ENCODE data around the gene ABHD16A. TPM values are rescaled to one million over a fixed set of nuclear protein-coding genes. Genes with fewer than 3 reads are reported as not detected.

ABHD16A gene
- total RNA-seq, 1 experiment from 2014 or later, result 89.9 TPM

DNA sequence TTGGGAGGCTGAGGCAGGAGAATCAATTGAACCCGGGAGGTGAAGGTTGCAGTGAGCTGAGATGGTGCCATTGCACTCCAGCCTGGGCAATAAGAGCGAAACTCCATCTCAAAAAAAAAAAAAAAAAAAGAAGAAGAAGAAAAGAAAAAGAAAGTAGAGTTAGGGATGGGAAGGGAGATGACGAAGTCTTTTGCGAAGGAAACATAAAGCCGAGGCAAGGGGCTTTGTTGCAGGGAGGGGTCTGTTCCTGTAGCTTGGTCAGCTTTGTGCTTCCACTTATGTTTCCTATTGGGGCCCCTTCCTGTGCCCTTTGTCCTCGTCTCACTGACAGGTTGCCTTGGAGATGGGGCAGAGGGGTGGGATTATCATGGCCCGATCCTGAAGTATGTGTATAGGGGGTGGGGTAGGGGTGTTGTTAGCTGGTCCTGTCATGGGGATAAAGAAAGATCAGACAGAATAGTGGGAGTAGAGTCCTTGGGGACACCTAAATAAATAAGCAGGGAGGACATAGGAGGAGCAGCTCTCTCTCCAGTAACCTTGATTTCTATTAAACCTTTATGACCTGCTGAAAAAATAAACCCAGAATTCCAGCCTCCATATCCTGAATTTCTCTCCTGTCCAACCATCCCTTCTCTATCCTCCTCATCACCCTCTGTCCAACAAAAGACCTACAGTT, 34.3 kb upstream of the ABHD16A start:
- H3K27me3 Mint-ChIP-seq (ENCODE audit: unreplicated experiment), result no peaks in the 10 kb centered on the region
- no TSS peak for BruUV-seq (replicated peaks)
- H3K27ac Mint-ChIP-seq (ENCODE audit: unreplicated experiment), result peak overlapping the region; percentile 94
- TF ChIP-seq, protein P1, sequence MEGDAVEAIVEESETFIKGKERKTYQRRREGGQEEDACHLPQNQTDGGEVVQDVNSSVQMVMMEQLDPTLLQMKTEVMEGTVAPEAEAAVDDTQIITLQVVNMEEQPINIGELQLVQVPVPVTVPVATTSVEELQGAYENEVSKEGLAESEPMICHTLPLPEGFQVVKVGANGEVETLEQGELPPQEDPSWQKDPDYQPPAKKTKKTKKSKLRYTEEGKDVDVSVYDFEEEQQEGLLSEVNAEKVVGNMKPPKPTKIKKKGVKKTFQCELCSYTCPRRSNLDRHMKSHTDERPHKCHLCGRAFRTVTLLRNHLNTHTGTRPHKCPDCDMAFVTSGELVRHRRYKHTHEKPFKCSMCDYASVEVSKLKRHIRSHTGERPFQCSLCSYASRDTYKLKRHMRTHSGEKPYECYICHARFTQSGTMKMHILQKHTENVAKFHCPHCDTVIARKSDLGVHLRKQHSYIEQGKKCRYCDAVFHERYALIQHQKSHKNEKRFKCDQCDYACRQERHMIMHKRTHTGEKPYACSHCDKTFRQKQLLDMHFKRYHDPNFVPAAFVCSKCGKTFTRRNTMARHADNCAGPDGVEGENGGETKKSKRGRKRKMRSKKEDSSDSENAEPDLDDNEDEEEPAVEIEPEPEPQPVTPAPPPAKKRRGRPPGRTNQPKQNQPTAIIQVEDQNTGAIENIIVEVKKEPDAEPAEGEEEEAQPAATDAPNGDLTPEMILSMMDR (IDR thresholded peaks at IDR 0.05; ENCODE audit: unreplicated experiment), result no peak
- H3K36me3 Mint-ChIP-seq (ENCODE audit: insufficient read depth, unreplicated experiment), result peaks cover 96% of the 10 kb centered on the region
- intact Hi-C loops (cut with micrococcal nuclease; ENCODE audit: unreplicated experiment), result loop anchor here (5.0 kb wide), 1 partner anchor 35 kb away; the partner anchor contains the start of gene ABHD16A
- peaks cover 65% of the 10 kb centered on the region for H3K4me1 Mint-ChIP-seq (ENCODE audit: low read depth, unreplicated experiment)
- peak; percentile 54 for DNase-seq
- peak overlapping the region; percentile 98 for H3K4me3 Mint-ChIP-seq (ENCODE audit: low read depth, unreplicated experiment)
- no peaks in the 10 kb centered on the region for H3K9me3 Mint-ChIP-seq (ENCODE audit: low read depth, unreplicated experiment)
- CTCF ChIA-PET, result interaction anchor here (0.7 to 4.8 kb wide), 16 partner anchors 7 to 196 kb away, joined by 3 to 49 read pairs (median 6); partner anchors contain the start of genes BAG6, C6orf47, DDAH2 and DDX39B

DNA sequence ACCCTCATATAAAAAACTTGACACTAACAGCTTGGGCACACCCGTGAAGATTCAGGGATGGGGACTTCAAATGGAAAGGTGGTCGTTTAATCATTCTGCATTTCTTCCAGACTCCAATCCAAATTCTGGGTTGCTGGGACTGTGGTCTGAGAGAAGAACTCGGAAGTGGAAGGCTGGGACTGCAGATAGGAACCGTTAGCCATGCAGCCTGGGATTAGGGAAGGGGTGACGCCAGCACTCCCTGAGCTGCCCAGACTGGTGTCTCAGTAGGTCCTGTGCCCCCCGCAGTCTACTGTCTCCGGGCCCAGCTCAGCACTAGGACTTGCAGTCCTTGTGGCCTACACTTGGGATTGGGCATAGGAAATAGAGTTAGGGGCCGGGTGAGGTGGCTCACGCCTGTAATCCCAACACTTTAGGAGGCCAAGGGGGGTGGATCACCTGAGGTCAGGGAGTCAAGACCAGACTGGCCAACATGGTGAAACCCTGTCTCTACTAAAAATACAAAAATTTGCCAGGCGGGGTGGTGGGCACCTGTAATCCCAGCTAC, 33.7 kb upstream of the ABHD16A start:
- H3K9me3 Mint-ChIP-seq (ENCODE audit: low read depth, unreplicated experiment), result no peaks in the 10 kb centered on the region
- peak overlapping the region; percentile 98 for H3K4me3 Mint-ChIP-seq (ENCODE audit: low read depth, unreplicated experiment)
- intact Hi-C loops (cut with micrococcal nuclease; ENCODE audit: unreplicated experiment), result loop anchor here (5.0 kb wide), 1 partner anchor 35 kb away; the partner anchor contains the start of gene ABHD16A
- no peaks in the 10 kb centered on the region for H3K27me3 Mint-ChIP-seq (ENCODE audit: unreplicated experiment)
- CTCF ChIA-PET, result interaction anchor here (0.6 to 3.4 kb wide), 9 partner anchors 33 to 196 kb away, joined by 3 to 16 read pairs (median 4); partner anchors contain the start of genes BAG6, DDX39B and LSM2
- DNase-seq, result no peak
- TF ChIP-seq, protein P1 (IDR thresholded peaks at IDR 0.05; ENCODE audit: unreplicated experiment), result no peak
- H3K27ac Mint-ChIP-seq (ENCODE audit: unreplicated experiment), result peak overlapping the region; percentile 94
- no TSS peak for BruUV-seq (replicated peaks)
- peaks cover 63% of the 10 kb centered on the region for H3K4me1 Mint-ChIP-seq (ENCODE audit: low read depth, unreplicated experiment)
- H3K36me3 Mint-ChIP-seq (ENCODE audit: insufficient read depth, unreplicated experiment), result peaks cover 99% of the 10 kb centered on the region

DNA sequence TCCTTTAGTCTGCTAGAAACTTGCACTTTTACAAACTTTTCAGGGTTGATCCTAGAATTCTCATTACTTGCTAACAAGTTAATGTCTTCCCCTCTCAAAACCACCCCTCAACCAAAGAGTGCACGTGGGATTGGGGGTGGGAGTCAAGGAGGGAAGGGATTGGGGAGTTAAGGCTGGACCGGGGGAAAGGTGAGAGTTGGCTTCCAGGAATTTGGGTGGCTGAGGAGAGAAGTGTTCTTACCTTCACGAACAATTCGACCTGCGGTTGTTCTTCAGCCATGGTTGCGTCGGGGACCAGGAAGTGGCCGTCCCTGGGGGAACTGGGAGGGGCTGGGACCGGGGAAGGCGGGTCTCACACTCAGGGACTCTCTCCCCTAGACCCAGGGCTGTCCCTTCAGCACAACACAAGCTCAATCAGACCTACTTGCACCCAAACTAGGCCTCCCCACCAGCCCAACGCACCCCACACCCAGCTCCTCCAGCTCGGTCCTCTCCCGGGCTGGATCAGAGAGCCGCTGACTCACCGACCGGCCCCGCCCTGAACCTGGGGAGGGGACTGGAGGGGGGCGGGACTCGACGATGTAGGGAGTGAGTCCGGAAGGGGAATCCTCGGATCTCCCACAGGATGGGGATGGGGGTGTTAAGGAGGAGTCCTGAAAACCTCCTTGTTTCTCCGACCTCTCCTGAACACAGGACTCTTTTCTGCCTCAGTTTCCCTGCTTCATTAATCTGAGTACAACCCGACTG, 33.1 kb upstream of the ABHD16A start, which contains the start of gene CLIC1:
CLIC1 (minus strand) TSS at position 510 of the 747 bp plus-strand sequence; CDS start at position 280, 230 bp downstream.
- BruUV-seq (replicated peaks), result TSS peak; percentile 42
- CTCF ChIA-PET, result interaction anchor here (0.6 to 1.5 kb wide), 8 partner anchors 33 to 87 kb away, joined by 3 to 5 read pairs (median 4); partner anchors contain the start of genes ABHD16A, HSPA1A, HSPA1L and VWA7
- peaks cover 60% of the 10 kb centered on the region for H3K4me1 Mint-ChIP-seq (ENCODE audit: low read depth, unreplicated experiment)

More for the DNA sequence above, 33.1 kb upstream of the ABHD16A start, which contains the start of gene CLIC1:
- H3K4me3 Mint-ChIP-seq (ENCODE audit: low read depth, unreplicated experiment), result peak within 1 kb of the TSS; percentile 98
- intact Hi-C loops (cut with micrococcal nuclease; ENCODE audit: unreplicated experiment), result loop anchor here (5.0 kb wide), 1 partner anchor 34 kb away; the partner anchor contains the start of gene ABHD16A
- TF ChIP-seq, protein P1 (IDR thresholded peaks at IDR 0.05; ENCODE audit: unreplicated experiment), result no peak
- DNase-seq, result peak; percentile 97
- H3K36me3 Mint-ChIP-seq (ENCODE audit: insufficient read depth, unreplicated experiment), result peaks cover 99% of the 10 kb centered on the region
- no peaks in the 10 kb centered on the region for H3K9me3 Mint-ChIP-seq (ENCODE audit: low read depth, unreplicated experiment)
- no peaks in the 10 kb centered on the region for H3K27me3 Mint-ChIP-seq (ENCODE audit: unreplicated experiment)
- peak within 1 kb of the TSS; percentile 94 for H3K27ac Mint-ChIP-seq (ENCODE audit: unreplicated experiment)
